Measurements from ENCODE around the gene ETS1.
A peak's percentile ranks its signal among the peaks of the same experiment; 100 is the strongest.

- TF ChIP-seq SIN3A (IDR thresholded peaks at IDR 0.05; ENCODE audit: borderline replicate concordance, insufficient read depth, low read length), result no peak
- TF ChIP-seq POLR2AphosphoS5 (IDR thresholded peaks at IDR 0.05; ENCODE audit: low read depth, low read length), result peak; percentile 35; the same call in 1 of the 2 replicates
These were observed 119.2 kb downstream of the ETS1 start for GRCh38 chr11:128468111-128468510.
